A549 treated with ZK216348 at 1 μM for 4 hours (cell line): ENCODE measurements around the gene ZNF615. TPM values are rescaled to one million over a fixed set of nuclear protein-coding genes. Genes with fewer than 3 reads are reported as not detected.

Experiments
- total RNA-seq: library from RNA; stranded (reverse); fragments of 200-300 nt; extraction: Qiagen RNA extraction; gene quantifications from 5 replicates; pipeline ENCODE4 v1.2.3, GENCODE V29; 2022; ENCODE audit warnings: low read depth

ZNF615 gene
- total RNA-seq = 3.3 to 4.6 TPM (median 4.3 TPM) in 5 replicates

DNA sequence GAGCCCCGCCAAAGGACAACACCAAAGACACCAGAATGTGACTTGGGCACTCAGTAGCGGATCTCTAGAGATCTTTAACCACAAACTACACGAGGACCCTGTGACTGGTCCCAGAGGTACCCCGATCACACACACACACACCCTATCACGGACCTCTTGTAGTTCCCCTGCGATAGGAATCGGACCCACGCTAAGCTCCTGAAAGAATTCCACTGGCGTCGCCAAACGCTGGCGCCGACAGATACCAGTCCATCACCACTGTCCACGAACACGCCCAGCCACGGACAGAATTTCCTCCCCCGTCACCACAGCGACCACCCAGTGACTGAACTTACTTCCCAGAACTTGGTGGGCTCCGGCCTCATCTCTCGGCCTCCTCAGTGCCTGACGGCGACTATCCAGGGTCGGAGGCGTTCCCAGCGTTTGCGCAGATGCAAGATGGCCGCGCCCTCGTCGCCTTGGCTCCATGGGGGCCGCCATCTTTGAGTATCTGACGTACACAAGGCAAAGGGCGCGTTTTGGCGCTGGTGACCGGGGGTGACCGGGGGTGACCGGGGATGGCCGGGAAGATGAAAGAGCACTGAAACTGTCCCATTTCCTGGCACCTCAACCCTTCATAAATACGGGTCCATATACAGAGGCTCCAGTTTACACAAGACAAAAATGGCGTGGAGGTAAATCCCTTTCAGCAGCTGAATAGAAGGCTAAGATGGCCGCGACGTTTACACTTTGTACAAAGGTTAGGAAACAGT, at the start of gene ZNF615:
TSS of gene ZNF615 (minus strand) at position 406 of the 752 bp plus-strand sequence. CDS start 4,500 bp downstream, outside the sequence.

DNA sequence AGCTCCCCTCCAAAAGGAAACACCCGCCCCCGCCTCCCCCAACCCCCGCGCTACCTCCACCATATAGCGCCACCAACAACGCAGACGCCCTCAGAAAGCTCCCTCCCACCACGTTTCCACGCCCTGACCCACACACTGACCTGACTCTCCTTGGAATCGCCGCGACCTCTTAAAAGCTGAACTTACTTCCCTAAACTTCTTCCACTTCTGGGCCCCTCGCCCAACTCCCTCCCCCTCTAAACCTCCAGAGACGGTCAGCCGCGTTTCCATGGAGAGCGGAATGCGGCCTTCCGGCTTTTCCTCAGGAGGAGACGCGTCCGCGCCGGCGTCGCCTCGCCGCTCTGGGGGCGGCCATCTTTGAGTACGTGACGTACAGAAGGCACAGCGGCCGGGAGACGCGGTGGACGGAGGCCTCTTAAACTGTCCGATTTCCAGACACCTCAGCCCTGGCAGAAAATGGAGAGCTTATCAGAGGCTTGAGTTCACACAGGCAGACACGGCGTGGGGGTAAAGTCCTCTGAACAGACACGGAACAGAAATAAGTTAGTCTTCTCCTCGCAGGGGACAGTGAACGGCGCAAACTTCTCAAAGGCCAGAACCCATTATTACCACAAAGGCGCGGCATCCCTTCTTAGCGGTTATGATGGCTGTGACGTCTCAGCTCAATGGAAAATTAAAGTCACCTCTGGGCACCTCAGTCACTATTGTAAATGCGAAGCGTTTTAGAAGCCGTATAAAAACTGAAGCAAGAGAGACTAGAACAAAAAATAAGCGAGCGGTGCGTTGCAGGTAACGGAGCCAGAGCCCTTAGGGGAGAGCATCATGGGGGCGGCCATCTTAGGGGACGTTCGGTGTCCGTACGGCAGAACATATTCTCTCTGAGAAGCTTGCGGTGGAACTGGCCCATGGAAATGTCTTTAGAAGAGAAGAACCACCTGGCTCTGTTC, 40.8 kb upstream of the ZNF615 start, which contains the start of gene ZNF432:
TSS of gene ZNF432 (minus strand) at position 284 of the 947 bp plus-strand sequence. CDS start 1,970 bp downstream, outside the sequence.

DNA sequence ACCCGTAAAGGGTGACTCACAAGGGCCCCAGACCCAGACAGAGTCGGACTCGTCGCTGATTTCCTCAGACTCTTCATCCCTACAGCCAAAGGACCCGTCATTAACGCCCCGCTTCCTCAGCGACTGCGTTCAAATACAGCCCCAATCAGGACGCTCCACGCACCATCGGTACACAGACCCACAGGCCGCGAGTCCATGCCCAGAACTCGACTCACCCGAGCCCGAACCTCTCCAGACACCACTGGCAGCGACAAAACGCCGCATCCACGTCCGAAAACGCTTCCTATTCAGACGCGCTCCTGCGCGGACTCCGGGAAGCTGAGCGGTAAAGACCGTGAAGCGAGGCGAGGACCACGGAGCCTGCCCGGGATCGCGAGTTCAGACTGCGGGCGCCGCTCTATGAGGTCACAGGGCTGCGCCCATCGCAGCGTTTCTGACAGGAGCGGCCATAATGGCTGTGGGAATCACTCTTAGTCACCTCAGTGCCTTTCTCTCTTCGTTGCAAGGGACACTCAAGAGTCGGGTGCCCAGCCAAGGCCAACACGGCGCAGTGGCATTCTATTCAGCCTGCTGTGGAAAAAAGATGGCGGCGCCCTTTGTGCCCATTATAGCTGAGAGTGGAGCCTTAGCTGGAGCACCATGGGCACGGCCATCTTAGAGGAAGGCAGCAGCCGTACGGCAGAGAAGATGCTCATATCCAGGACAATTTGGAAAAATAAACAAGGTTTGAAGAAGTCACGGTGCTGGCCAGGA, 20.2 kb upstream of the ZNF615 start, which contains the start of gene ZNF614:
TSS of gene ZNF614 (minus strand) at position 353 of the 753 bp plus-strand sequence. CDS start 2,634 bp downstream, outside the sequence.

DNA sequence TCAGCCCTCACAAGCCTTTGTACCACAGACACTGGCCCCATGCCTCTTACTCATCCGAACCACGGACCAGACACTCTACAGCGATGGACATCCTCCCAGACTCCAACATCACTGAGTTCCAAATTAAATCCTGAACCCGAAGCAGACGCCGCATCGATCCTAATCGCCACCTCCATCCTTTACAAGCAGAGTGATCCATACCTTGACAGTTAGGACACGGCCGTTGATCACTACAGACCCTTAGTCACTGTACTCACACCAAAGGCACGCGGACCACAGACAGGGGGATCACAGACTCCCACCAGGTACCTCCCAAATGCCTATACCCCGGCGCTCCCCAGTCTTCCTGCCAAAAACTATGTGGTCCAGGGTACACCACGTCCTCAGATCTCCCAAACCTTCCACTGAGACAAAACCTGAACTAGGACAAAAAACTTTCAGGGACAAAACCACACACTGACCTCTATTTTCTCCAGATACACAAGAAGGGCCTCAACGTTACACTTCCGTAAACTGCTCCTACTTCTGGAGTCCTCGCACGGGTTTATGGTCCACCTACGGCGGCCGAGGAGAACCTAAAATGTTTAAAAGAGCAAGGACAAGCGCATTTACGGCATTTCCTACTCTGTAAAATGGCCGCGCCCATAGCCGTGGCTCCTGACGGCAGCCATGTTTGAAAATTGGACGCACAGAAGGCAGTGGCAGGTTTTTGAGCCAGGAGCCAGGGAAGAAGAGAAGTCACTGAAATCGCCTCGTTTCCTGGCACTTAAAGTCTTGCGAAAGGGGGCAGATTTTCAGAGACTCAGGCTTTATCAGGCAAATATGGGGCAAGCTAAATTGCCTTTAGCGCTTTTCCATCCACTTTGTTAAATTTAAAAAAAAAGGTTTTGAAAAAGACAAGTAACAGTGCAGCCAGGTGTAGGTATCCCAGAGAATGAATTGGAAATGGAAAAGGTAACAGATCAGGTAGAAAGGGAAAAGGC, 21.4 kb downstream of the ZNF615 start, which contains the start of gene ZNF350:
TSS of gene ZNF350 (minus strand) at position 532 of the 983 bp plus-strand sequence. CDS start 12,480 bp downstream, outside the sequence.

Other genes starting within 250 kb of the ZNF615 start
- gene FPR2, start 247.0 kb downstream of the ZNF615 start, total RNA-seq = not detected in 5 replicates
- gene FPR3, start 213.1 kb downstream of the ZNF615 start, total RNA-seq = not detected in 5 replicates
- 0.06 to 0.13 TPM in 2 of 5 replicates, not detected in the others for gene ZNF577, start 120.3 kb downstream of the ZNF615 start, total RNA-seq
- 0.12 to 0.25 TPM (median 0.19 TPM) in 4 of 5 replicates, not detected in the other for gene ZNF649, start 103.2 kb downstream of the ZNF615 start, total RNA-seq
- gene ZNF613, start 80.7 kb downstream of the ZNF615 start, total RNA-seq = 1.00 to 2.1 TPM (median 1.4 TPM) in 5 replicates
- 3.3 to 5.9 TPM (median 4.0 TPM) in 5 replicates for gene ZNF350, start 21.4 kb downstream of the ZNF615 start, total RNA-seq
- 2.3 to 4.0 TPM (median 3.1 TPM) in 5 replicates for gene ZNF614, start 20.2 kb upstream of the ZNF615 start, total RNA-seq
- gene ZNF432, start 40.6 kb upstream of the ZNF615 start, total RNA-seq = 1.3 to 2.5 TPM (median 1.8 TPM) in 5 replicates
- gene ZNF841, start 87.6 kb upstream of the ZNF615 start, total RNA-seq = 1.7 to 3.1 TPM (median 1.8 TPM) in 5 replicates
- 0.48 to 1.4 TPM (median 0.79 TPM) in 5 replicates for gene ZNF616, start 131.7 kb upstream of the ZNF615 start, total RNA-seq
- gene ZNF836, start 163.4 kb upstream of the ZNF615 start, total RNA-seq = 0.33 to 0.95 TPM (median 0.52 TPM) in 5 replicates
- 210 to 308 TPM (median 302 TPM) in 5 replicates for gene PPP2R1A, start 181.8 kb upstream of the ZNF615 start, total RNA-seq